ENCODE results near the gene INHBC.

Gene INHBC

DNA sequence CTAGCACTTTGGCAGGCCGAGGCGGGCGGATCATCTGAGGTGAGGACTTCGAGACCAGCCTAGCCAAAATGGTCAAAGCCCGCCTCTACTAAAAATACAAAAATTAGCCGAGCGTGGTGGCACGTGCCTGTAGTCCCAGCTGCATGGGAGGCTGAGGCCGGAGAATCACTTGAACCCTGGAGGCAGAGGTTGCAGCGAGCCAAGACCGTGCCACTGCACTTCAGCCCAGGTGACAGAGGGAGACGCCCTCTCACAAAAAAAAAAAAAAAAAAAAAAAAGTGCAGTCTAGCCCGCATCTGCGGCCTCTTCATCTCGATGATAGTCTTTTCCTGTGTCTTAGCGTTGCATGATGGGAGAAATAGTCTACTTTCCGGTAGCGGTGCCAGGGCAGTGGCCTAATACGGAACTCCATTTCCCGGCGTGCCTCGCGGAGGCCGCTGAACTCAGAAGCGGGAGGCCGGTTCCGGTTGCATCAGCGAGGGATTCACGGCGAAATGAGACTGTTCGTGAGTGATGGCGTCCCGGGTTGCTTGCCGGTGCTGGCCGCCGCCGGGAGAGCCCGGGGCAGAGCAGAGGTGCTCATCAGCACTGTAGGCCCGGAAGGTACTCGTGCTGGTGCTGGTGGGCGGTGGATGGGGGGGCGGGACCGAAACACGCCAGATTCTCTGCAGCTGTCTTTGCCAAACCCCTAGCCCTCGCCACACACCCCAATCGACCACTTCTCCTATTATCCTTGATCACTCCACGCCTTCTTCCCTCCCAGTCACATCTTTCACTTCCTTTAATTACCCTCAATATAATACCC lies 53.2 kb downstream of the INHBC start, which contains the start of gene MARS1 (continued):
- TF ChIP-seq KLF1 (tag by site-specific recombination; IDR thresholded peaks at IDR 0.05) (peak; percentile 75; the same call in 1 of the 2 replicates), ZNF623 (tag by site-specific recombination; IDR thresholded peaks at IDR 0.05) (no peak), ZSCAN23 (tag by site-specific recombination; IDR thresholded peaks at IDR 0.05) (no peak), ZNF843 (tag by site-specific recombination; IDR thresholded peaks at IDR 0.05) (peak; percentile 36; the same call in 1 of the 2 replicates), ZFP41 (tag by site-specific recombination; IDR thresholded peaks at IDR 0.05; ENCODE audit: borderline replicate concordance) (no peak)
- TF ChIP-seq, protein P1, sequence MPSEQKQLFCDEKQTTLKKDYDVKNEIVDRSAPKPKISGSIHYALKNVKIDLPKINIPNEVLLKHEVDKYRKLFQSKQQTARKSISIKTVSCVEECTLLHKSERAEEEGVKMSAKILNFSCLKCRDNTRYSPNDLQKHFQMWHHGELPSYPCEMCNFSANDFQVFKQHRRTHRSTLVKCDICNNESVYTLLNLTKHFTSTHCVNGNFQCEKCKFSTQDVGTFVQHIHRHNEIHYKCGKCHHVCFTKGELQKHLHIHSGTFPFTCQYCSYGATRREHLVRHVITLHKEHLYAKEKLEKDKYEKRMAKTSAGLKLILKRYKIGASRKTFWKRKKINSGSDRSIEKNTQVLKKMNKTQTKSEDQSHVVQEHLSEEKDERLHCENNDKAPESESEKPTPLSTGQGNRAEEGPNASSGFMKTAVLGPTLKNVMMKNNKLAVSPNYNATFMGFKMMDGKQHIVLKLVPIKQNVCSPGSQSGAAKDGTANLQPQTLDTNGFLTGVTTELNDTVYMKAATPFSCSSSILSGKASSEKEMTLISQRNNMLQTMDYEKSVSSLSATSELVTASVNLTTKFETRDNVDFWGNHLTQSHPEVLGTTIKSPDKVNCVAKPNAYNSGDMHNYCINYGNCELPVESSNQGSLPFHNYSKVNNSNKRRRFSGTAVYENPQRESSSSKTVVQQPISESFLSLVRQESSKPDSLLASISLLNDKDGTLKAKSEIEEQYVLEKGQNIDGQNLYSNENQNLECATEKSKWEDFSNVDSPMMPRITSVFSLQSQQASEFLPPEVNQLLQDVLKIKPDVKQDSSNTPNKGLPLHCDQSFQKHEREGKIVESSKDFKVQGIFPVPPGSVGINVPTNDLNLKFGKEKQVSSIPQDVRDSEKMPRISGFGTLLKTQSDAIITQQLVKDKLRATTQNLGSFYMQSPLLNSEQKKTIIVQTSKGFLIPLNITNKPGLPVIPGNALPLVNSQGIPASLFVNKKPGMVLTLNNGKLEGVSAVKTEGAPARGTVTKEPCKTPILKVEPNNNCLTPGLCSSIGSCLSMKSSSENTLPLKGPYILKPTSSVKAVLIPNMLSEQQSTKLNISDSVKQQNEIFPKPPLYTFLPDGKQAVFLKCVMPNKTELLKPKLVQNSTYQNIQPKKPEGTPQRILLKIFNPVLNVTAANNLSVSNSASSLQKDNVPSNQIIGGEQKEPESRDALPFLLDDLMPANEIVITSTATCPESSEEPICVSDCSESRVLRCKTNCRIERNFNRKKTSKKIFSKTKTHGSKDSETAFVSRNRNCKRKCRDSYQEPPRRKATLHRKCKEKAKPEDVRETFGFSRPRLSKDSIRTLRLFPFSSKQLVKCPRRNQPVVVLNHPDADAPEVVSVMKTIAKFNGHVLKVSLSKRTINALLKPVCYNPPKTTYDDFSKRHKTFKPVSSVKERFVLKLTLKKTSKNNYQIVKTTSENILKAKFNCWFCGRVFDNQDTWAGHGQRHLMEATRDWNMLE (tag by site-specific recombination; conservative IDR thresholded peaks at IDR 0.05; ENCODE audit: low read depth): peak; percentile 89

DNA sequence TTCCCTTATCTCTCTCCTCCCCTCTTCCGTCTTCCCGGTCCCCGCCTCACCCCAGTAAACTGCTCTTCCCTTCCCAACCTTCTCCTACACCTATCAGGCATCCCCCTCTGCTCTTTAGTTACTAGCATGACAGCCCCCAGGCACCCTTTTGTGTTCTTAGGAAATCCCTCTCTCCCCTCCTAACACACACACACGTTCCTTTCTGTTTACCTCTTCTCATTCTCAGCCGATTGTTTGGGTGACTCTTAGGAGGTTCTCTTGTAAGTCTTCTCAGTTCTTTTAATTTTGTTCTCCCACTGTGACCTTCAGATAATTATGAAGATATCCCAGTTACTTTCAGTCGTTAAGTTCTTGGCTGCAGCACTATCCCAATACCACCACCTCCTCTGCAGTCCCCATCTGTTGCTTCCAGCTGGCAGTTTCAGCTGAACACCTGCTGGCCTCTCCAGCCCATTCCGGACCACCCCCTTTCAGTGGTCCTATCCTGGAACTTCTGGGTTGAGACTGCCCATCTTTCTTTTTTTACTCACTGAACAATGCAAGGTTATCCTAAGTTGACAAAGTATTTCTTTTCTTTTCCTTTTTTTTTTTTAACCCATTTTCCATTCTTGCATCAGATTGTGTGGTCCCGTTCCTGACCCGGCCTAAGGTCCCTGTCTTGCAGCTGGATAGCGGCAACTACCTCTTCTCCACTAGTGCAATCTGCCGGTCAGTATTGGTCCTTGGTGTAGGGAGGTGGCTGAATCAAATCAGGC lies 54.0 kb downstream of the INHBC start:
- Histone ChIP-seq H3K27ac (ENCODE audit: extremely low read depth, low read depth, low read length) (peak overlapping the region; percentile 87), H3K4me3 (ENCODE audit: low read depth, low read length) (peak overlapping the region; percentile 91), H3K4me1 (ENCODE audit: control insufficient read depth, insufficient read depth, low read length) (no peaks in the 10 kb centered on the region), H3K36me3 (ENCODE audit: control insufficient read depth in 2 of 2, insufficient read depth in 1 of 2, low read length in 2 of 2) (peaks cover 24 to 40% of the 10 kb centered on the region in 2 experiments), H3K9me3 (ENCODE audit: control insufficient read depth, insufficient read depth, low read depth, low read length) (no peaks in the 10 kb centered on the region)
- ChIA-PET POLR2A (interaction anchor here (0.7 to 1.9 kb wide), 2 partner anchors 9 kb away, joined by 3 to 8 read pairs; no protein-coding TSS in a partner anchor), CTCF (interaction anchor here (0.5 to 0.8 kb wide), 2 partner anchors 26 to 364 kb away, joined by 3 to 7 read pairs; no protein-coding TSS in a partner anchor)
- peak; percentile 54 for TF ChIP-seq ZNF366 (tag by site-specific recombination; conservative IDR thresholded peaks at IDR 0.05)
- 0 out of 2 replicates have a peak, but pooled peaks have one; percentile 16 for TF ChIP-seq KLF16 (tag by site-specific recombination; IDR thresholded peaks at IDR 0.05)
- TF ChIP-seq, protein P2, sequence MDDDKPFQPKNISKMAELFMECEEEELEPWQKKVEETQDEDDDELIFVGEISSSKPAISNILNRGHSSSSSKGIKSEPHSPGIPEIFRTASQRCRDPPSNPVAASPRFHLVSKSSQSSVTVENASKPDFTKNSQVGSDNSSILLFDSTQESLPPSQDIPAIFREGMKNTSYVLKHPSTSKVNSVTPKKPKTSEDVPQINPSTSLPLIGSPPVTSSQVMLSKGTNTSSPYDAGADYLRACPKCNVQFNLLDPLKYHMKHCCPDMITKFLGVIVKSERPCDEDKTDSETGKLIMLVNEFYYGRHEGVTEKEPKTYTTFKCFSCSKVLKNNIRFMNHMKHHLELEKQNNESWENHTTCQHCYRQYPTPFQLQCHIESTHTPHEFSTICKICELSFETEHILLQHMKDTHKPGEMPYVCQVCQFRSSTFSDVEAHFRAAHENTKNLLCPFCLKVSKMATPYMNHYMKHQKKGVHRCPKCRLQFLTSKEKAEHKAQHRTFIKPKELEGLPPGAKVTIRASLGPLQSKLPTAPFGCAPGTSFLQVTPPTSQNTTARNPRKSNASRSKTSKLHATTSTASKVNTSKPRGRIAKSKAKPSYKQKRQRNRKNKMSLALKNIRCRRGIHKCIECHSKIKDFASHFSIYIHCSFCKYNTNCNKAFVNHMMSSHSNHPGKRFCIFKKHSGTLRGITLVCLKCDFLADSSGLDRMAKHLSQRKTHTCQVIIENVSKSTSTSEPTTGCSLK (tag by site-specific recombination; IDR thresholded peaks at IDR 0.05): 0 out of 2 replicates have a peak, but pooled peaks have one; percentile 24
- no peak for TF ChIP-seq MZF1 (tag by site-specific recombination; IDR thresholded peaks at IDR 0.05; ENCODE audit: borderline replicate concordance)
- TF ChIP-seq ZNF792 (tag by site-specific recombination; IDR thresholded peaks at IDR 0.05): 0 out of 2 replicates have a peak, but pooled peaks have one; percentile 13
- TF ChIP-seq ZNF529 (tag by site-specific recombination; IDR thresholded peaks at IDR 0.05; ENCODE audit: insufficient replicate concordance): no peak
- 0 out of 2 replicates have a peak, but pooled peaks have one; percentile 20 for TF ChIP-seq ZNF223 (tag by site-specific recombination; IDR thresholded peaks at IDR 0.05)
- TF ChIP-seq KLF9 (tag by site-specific recombination; IDR thresholded peaks at IDR 0.05; ENCODE audit: low read depth): peak; percentile 20; the same call in 1 of the 2 replicates
- TF ChIP-seq SCRT2 (tag by site-specific recombination; IDR thresholded peaks at IDR 0.05): peak; percentile 94
- TF ChIP-seq, protein P3, sequence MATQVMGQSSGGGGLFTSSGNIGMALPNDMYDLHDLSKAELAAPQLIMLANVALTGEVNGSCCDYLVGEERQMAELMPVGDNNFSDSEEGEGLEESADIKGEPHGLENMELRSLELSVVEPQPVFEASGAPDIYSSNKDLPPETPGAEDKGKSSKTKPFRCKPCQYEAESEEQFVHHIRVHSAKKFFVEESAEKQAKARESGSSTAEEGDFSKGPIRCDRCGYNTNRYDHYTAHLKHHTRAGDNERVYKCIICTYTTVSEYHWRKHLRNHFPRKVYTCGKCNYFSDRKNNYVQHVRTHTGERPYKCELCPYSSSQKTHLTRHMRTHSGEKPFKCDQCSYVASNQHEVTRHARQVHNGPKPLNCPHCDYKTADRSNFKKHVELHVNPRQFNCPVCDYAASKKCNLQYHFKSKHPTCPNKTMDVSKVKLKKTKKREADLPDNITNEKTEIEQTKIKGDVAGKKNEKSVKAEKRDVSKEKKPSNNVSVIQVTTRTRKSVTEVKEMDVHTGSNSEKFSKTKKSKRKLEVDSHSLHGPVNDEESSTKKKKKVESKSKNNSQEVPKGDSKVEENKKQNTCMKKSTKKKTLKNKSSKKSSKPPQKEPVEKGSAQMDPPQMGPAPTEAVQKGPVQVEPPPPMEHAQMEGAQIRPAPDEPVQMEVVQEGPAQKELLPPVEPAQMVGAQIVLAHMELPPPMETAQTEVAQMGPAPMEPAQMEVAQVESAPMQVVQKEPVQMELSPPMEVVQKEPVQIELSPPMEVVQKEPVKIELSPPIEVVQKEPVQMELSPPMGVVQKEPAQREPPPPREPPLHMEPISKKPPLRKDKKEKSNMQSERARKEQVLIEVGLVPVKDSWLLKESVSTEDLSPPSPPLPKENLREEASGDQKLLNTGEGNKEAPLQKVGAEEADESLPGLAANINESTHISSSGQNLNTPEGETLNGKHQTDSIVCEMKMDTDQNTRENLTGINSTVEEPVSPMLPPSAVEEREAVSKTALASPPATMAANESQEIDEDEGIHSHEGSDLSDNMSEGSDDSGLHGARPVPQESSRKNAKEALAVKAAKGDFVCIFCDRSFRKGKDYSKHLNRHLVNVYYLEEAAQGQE (tag by site-specific recombination; IDR thresholded peaks at IDR 0.05): peak; percentile 30; the same call in 1 of the 2 replicates
- TF ChIP-seq, protein P4, sequence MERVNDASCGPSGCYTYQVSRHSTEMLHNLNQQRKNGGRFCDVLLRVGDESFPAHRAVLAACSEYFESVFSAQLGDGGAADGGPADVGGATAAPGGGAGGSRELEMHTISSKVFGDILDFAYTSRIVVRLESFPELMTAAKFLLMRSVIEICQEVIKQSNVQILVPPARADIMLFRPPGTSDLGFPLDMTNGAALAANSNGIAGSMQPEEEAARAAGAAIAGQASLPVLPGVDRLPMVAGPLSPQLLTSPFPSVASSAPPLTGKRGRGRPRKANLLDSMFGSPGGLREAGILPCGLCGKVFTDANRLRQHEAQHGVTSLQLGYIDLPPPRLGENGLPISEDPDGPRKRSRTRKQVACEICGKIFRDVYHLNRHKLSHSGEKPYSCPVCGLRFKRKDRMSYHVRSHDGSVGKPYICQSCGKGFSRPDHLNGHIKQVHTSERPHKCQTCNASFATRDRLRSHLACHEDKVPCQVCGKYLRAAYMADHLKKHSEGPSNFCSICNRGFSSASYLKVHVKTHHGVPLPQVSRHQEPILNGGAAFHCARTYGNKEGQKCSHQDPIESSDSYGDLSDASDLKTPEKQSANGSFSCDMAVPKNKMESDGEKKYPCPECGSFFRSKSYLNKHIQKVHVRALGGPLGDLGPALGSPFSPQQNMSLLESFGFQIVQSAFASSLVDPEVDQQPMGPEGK (tag by site-specific recombination; IDR thresholded peaks at IDR 0.05): peak; percentile 9; the same call in 1 of the 2 replicates
- TF ChIP-seq ZNF521 (tag by site-specific recombination; IDR thresholded peaks at IDR 0.05): no peak
- peak; percentile 83; the same call in 1 of the 2 replicates for TF ChIP-seq SCRT1 (tag by site-specific recombination; IDR thresholded peaks at IDR 0.05; ENCODE audit: borderline replicate concordance)
- no peak; the same call in 1 of the 2 replicates for TF ChIP-seq ZNF501 (tag by site-specific recombination; IDR thresholded peaks at IDR 0.05)
